ENCODE data around the gene PLPPR4. TPM values are rescaled to one million over a fixed set of nuclear protein-coding genes. Genes with fewer than 3 reads are reported as not detected.

The PLPPR4 gene
- total RNA-seq, 4 donors from 2014 or later, result 0.15 to 1.1 (median 0.70) TPM

- intact Hi-C loops (cut with DNase I), result no loop called here
- WGBS, 2 donors, result 76 to 78% methylated on average over 1 of the region's 1 CpG
- H3K4me1 ChIP-seq, result no peaks in the 10 kb centered on the region
These were observed 51.0 kb downstream of the PLPPR4 start for GRCh38 chr1:99315305-99315704.

DNA sequence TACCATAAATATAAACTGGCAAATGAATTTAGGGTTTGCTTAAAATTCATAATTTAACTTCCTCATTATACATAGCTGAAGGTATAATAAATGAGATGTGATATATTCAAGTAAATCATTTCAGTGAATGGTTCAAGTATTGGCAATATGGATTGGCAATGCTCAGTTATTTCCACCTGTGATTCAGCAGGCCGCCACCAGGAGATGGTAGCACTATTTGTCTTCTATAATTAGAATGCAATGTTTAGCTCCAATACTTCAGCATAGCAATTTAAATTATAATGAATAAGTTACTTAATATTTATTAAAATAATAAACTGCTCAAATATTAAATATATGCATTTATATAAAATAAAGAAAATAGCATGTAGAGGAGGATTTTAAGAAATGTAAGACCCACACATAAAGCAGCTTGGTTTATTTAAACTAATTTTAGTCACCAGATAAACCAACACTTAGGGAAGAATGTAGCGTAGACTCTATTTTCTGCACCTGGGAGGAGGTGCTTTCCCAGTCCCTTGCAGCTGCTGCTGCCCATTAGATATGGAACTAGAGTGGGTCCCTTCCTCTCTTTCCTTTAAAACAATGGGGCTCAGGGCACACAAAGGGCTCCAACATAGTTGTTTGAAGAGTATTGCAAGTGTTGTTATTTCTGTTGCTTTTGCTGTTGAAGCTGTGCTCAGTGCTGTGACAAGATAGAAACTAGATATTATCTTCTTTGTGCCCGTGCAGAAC lies 62.1 kb downstream of the PLPPR4 start:
- no peak for DNase-seq
- intact Hi-C loops (cut with DNase I), result no loop called here
- 61 to 73% methylated on average over 3 of the region's 3 CpGs for WGBS, 2 donors
- H3K27ac ChIP-seq, result no peak overlapping the region
- TF ChIP-seq CTCF (IDR thresholded peaks at IDR 0.05), result peak in 2 of 6 experiments; percentile 10 to 34
- no peak for TF ChIP-seq POLR2A (IDR thresholded peaks at IDR 0.05)
- no peaks in the 10 kb centered on the region for H3K27me3 ChIP-seq
- H3K36me3 ChIP-seq, result no peaks in the 10 kb centered on the region
- H3K4me3 ChIP-seq, result no peak overlapping the region
- no peaks in the 10 kb centered on the region for H3K4me1 ChIP-seq
- H3K9me3 ChIP-seq, result no peaks in the 10 kb centered on the region

More at GRCh38 chr1:99315305-99315704, 51.0 kb downstream of the PLPPR4 start:
- no peak overlapping the region for H3K4me3 ChIP-seq
- H3K36me3 ChIP-seq, result no peaks in the 10 kb centered on the region
- no peaks in the 10 kb centered on the region for H3K9me3 ChIP-seq
- no peak for DNase-seq
- H3K27me3 ChIP-seq, result no peaks in the 10 kb centered on the region
- TF ChIP-seq POLR2A (IDR thresholded peaks at IDR 0.05), result no peak
- no peak for TF ChIP-seq CTCF (IDR thresholded peaks at IDR 0.05)
- no peak overlapping the region for H3K27ac ChIP-seq

DNA sequence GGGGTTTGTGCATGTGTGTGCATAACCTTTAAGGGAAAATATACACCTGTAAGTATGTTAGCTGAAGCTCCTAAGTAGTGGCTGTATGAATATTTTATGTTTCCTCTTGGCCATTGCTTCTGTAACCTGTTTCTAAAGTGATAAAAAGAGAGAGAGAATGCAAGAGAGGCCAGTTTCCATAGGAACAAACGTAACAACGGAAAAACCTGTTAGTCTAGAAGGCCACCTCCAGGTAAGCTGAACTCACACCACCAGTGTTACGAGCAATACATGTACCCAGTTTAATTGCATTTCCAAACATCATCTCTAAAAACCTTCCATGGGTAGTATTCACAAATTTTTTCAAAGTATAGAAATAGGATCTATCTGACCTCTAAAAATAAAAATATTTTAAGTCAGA lies 63.1 kb downstream of the PLPPR4 start:
- TF ChIP-seq CTCF (IDR thresholded peaks at IDR 0.05) (no peak), POLR2A (IDR thresholded peaks at IDR 0.05) (no peak)
- H3K27ac ChIP-seq, result no peak overlapping the region
- no peak for DNase-seq
- no peaks in the 10 kb centered on the region for H3K4me1 ChIP-seq
- H3K4me3 ChIP-seq, result no peak overlapping the region
- intact Hi-C loops (cut with DNase I), result no loop called here
- no peaks in the 10 kb centered on the region for H3K27me3 ChIP-seq
- no peaks in the 10 kb centered on the region for H3K36me3 ChIP-seq
- WGBS, 2 donors, result 24 to 63% methylated on average over 3 of the region's 3 CpGs
- H3K9me3 ChIP-seq, result no peaks in the 10 kb centered on the region

DNA sequence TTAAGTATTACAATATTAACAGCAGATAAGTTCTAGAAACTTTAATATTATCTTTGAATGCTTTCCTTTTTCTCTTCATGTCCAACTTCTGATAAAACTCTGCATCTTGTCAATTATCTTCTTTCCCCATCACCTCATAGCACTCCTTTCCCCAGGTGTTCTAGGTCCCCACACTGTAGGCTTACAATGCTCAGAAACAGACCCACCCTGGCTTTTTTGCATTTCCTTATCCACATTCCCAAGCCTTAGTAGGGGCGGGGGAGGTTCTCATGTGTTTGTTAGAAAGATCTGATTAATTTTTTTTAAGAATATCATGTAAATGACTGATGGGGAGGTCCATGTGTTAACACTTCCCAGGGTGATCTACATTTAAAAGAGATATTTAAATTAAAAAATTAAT lies 63.9 kb downstream of the PLPPR4 start:
- Histone ChIP-seq H3K27me3 (no peaks in the 10 kb centered on the region), H3K9me3 (no peaks in the 10 kb centered on the region), H3K4me1 (no peaks in the 10 kb centered on the region), H3K36me3 (no peaks in the 10 kb centered on the region), H3K4me3 (no peak overlapping the region), H3K27ac (no peak overlapping the region)
- 65 to 75% methylated on average over 1 of the region's 1 CpG for WGBS, 2 donors
- TF ChIP-seq POLR2A (IDR thresholded peaks at IDR 0.05) (no peak), CTCF (IDR thresholded peaks at IDR 0.05) (no peak)
- no peak for DNase-seq
- intact Hi-C loops (cut with DNase I), result no loop called here

GRCh38 chr1:99331083-99331482 lies 66.8 kb downstream of the PLPPR4 start:
- Histone ChIP-seq H3K27me3 (no peaks in the 10 kb centered on the region), H3K36me3 (no peaks in the 10 kb centered on the region), H3K9me3 (no peaks in the 10 kb centered on the region), H3K27ac (no peak overlapping the region), H3K4me1 (no peaks in the 10 kb centered on the region), H3K4me3 (no peak overlapping the region)
- DNase-seq, result no peak
- intact Hi-C loops (cut with DNase I), result no loop called here
- TF ChIP-seq CTCF (IDR thresholded peaks at IDR 0.05), result no peak
- TF ChIP-seq POLR2A (IDR thresholded peaks at IDR 0.05), result no peak
- WGBS, 2 donors, result 54 to 93% methylated on average over 3 of the region's 3 CpGs

Data from esophagus squamous epithelium (tissue), 5 donors.